SJSA1 (cell line): ENCODE measurements around the gene SH2D1B. TPM values are rescaled to one million over a fixed set of nuclear protein-coding genes. Genes with fewer than 3 reads are reported as not detected.

ENCODE experiments used
- DNase-seq, 2 experiments: peaks; one replicate each; pipeline ENCODE4 v3.0.0-alpha.2; 2015 to 2020; ENCODE audit warnings: low spot score in 2 of 2, low read depth in 1 of 2
- H3K27ac ChIP-seq: fragments of 250-450 bp; sonication (Bioruptor Pico); 2 replicates; pipeline ENCODE4 v1.5.1; 2020; ENCODE audit warnings: mild to moderate bottlenecking, moderate library complexity
- H3K27me3 ChIP-seq: fragments of 250-450 bp; sonication (Bioruptor Pico); replicated peaks from 2 replicates; pipeline ENCODE4 v1.5.1; 2020; ENCODE audit warnings: mild to moderate bottlenecking, moderate library complexity
- H3K36me3 ChIP-seq: fragments of 250-450 bp; sonication (Bioruptor Pico); 2 replicates; pipeline ENCODE4 v1.5.1; 2020; ENCODE audit warnings: mild to moderate bottlenecking
- H3K4me1 ChIP-seq: fragments of 250-450 bp; sonication (Bioruptor Pico); replicated peaks from 2 replicates; pipeline ENCODE4 v1.6.1; 2021; ENCODE audit warnings: mild to moderate bottlenecking
- H3K4me3 ChIP-seq: fragments of 250-450 bp; sonication (Bioruptor Pico); 2 replicates; pipeline ENCODE4 v1.5.1; 2020; ENCODE audit warnings: mild to moderate bottlenecking
- H3K9me3 ChIP-seq: fragments of 250-450 bp; sonication (Bioruptor Pico); replicated peaks from 2 replicates; pipeline ENCODE4 v1.5.1; 2020; ENCODE audit warnings: mild to moderate bottlenecking
- total RNA-seq: library from RNA; depleted of rRNA; stranded (reverse); fragments of >200 nt; shearing (Covaris generic); gene quantifications from 2 replicates; pipeline ENCODE4 v1.2.3, GENCODE V29; 2014

Gene SH2D1B
- total RNA-seq, 1 experiment from 2014 or later = not detected

DNA sequence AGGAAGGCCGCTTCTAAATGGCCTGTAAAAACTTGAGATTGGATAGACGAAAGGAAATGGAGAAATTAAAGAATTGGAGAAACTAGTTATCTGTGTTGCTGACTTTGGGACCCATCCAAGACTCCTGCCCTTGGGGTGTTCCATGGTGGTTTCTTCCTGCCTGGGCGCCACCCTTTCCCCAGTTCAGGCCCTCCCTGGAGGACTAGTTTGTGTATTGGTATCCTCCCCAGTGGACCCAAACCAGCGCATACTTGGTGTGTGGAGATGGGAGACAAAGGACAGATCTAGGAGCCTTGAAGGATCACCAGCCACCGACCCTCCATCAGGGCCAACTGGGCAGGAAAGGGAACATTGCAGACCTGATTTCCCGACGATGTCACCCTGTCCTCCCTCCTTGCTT lies 42.4 kb downstream of the SH2D1B start:
- no peak overlapping the region for H3K27ac ChIP-seq
- no peaks in the 10 kb centered on the region for H3K9me3 ChIP-seq
- H3K27me3 ChIP-seq = no peaks in the 10 kb centered on the region; the same call in 1 of the 2 replicates
- H3K4me1 ChIP-seq = peaks cover 15% of the 10 kb centered on the region
- no peaks in the 10 kb centered on the region for H3K36me3 ChIP-seq
- no peak for DNase-seq
- no peak overlapping the region for H3K4me3 ChIP-seq

DNA sequence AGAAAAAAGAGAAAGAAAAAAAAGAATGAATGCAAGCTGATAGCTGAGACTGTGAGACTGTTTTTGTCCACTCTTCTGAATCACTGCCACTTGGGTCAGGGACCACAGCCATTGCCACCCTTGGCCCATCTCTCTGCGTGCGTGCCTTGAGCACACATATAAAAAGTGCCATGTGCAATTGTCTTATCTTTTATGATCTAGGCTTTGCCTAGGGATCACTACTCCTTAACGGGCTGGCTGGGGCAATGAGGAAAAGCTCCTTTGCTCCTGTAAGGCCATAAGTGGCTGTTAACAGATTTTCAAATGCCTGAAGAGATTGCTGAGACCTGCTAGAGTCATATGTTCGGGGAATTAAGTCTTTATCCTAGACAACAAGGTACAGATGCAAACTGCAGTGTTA lies 43.5 kb downstream of the SH2D1B start:
- Histone ChIP-seq H3K27me3 (no peaks in the 10 kb centered on the region; the same call in 1 of the 2 replicates), H3K9me3 (no peaks in the 10 kb centered on the region), H3K27ac (no peak overlapping the region), H3K36me3 (no peaks in the 10 kb centered on the region), H3K4me1 (peaks cover 12% of the 10 kb centered on the region), H3K4me3 (no peak overlapping the region)
- no peak for DNase-seq

DNA sequence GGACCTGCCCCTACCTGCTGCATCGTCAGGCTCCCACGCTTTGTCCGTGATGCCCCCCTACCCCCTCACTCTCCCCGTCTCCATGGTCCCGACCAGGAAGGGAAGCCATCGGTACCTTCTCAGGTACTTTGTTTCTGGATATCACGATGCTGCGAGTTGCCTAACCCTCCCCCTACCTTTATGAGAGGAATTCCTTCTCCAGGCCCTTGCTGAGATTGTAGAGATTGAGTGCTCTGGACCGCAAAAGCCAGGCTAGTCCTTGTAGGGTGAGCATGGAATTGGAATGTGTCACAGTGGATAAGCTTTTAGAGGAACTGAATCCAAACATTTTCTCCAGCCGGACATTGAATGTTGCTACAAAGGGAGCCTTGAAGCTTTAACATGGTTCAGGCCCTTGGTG lies 44.2 kb downstream of the SH2D1B start:
- H3K27me3 ChIP-seq = no peaks in the 10 kb centered on the region; the same call in 1 of the 2 replicates
- no peaks in the 10 kb centered on the region for H3K36me3 ChIP-seq
- H3K27ac ChIP-seq = no peak overlapping the region
- no peak for DNase-seq
- no peaks in the 10 kb centered on the region for H3K9me3 ChIP-seq
- H3K4me3 ChIP-seq = no peak overlapping the region
- H3K4me1 ChIP-seq = peaks cover 12% of the 10 kb centered on the region

- Histone ChIP-seq H3K27ac (no peak overlapping the region), H3K36me3 (no peaks in the 10 kb centered on the region), H3K4me1 (peaks cover 12% of the 10 kb centered on the region), H3K9me3 (no peaks in the 10 kb centered on the region), H3K4me3 (no peak overlapping the region), H3K27me3 (no peaks in the 10 kb centered on the region; the same call in 1 of the 2 replicates)
- DNase-seq = no peak
These were observed 44.9 kb downstream of the SH2D1B start for GRCh38 chr1:162367073-162367472.

DNA sequence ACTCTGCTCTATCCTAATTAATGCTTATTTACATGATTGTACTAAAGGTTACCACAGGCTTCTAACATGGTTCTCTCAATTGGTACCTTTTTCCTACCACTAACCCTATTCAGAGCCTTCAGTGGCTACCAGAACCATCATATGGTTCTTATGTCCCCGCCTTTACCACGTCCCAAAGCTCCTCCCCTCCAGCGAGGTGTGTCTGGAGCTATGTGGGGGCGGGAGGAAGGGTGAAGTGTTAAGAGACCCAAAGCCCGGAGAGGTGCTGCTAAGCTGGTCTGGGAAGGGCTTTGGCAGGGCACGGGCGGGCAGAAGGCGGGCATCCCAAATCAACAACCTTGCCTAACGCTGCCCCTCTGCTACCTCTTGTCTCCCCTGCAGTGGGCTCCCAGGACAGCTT lies 45.3 kb downstream of the SH2D1B start:
- Histone ChIP-seq H3K27ac (no peak overlapping the region), H3K36me3 (no peaks in the 10 kb centered on the region), H3K4me3 (no peak overlapping the region), H3K4me1 (peaks cover 12% of the 10 kb centered on the region), H3K9me3 (no peaks in the 10 kb centered on the region), H3K27me3 (no peaks in the 10 kb centered on the region; the same call in 1 of the 2 replicates)
- no peak for DNase-seq

GRCh38 chr1:162366149-162366548 lies 45.8 kb downstream of the SH2D1B start:
- no peak overlapping the region for H3K27ac ChIP-seq
- no peak for DNase-seq
- H3K27me3 ChIP-seq = no peaks in the 10 kb centered on the region; the same call in 1 of the 2 replicates
- H3K9me3 ChIP-seq = no peaks in the 10 kb centered on the region
- H3K36me3 ChIP-seq = no peaks in the 10 kb centered on the region
- no peak overlapping the region for H3K4me3 ChIP-seq
- H3K4me1 ChIP-seq = peaks cover 12% of the 10 kb centered on the region

DNA sequence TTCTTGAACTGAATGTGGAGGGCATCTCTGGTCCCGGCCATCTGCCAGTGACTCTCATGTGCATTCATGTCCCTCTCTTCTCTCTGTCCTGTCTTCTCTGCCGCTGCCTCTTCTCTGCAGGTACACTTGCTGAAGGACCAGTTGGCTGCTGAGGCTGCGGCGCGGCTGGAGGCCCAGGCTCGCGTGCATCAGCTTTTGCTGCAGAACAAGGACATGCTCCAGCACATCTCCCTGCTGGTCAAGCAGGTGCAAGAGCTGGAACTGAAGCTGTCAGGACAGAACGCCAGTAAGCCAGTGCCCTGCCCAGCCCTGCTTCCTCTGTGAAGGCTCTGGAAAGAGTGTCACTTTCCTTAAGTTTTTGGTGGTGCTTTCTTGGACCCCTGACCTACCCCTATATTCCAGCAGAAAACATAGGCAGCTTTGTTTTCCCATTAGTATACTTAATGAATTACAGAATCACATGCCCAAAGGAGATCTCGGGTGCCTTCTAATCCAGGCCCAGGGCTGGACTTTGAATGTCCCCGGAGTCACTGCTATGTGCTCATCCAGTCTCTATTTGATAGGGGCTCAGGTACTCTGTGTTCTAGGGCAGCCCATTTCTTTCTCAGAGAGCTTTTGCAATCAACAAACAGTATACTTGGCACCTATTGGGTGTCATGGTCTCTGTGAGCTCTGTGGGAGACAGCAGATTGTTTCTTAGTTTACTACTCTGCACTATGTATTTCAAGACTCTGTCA lies 46.5 kb downstream of the SH2D1B start:
- H3K27me3 ChIP-seq = no peaks in the 10 kb centered on the region; the same call in 1 of the 2 replicates
- no peak for DNase-seq

DNA sequence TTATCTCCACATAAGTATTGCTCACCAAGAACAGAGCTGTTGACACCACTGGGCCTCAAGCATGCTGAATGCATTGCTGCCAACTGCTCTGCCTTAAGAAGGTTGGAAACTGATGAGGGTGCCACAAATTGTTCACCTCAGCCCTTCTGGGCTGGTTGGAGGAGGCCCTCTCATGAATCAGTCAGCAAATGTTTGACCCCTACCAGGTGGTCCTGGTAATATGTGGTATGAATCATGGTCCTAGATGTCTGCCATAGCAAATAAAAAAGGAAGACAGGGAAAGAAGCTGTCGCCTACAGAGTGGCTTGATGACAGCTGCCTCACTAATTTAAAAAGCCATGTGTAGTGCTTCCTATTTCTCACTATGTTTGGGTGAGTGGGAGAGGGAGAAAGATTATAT lies 47.4 kb downstream of the SH2D1B start:
- Histone ChIP-seq H3K27me3 (no peaks in the 10 kb centered on the region; the same call in 1 of the 2 replicates), H3K27ac (no peak overlapping the region), H3K4me3 (no peak overlapping the region), H3K9me3 (no peaks in the 10 kb centered on the region), H3K4me1 (peaks cover 12% of the 10 kb centered on the region), H3K36me3 (no peaks in the 10 kb centered on the region)
- DNase-seq = peak in 1 of 2 experiments; percentile 25

More for the DNA sequence above, 46.5 kb downstream of the SH2D1B start:
- H3K9me3 ChIP-seq = no peaks in the 10 kb centered on the region
- no peak overlapping the region for H3K27ac ChIP-seq
- no peak overlapping the region for H3K4me3 ChIP-seq
- H3K36me3 ChIP-seq = no peaks in the 10 kb centered on the region
- peaks cover 12% of the 10 kb centered on the region for H3K4me1 ChIP-seq

DNA sequence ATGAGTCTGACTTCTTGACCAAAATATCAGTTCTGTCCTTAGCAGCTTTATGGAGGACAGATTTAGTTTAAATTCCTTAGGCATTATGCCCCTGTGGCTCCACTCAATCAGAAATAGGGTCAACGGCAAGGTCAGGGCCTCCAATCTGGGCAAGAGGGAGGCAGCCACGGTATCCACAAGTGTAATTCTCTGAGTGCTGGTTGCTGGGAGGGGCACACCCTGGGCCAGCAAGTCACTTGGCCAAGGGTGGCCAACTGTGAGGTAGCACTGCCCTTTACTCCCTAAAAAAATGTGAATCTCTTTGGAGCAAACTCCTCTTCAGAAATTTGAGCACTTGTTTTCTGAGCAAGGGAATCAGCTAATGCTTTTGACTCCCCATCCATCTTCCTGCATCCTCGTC lies 48.1 kb downstream of the SH2D1B start:
- Histone ChIP-seq H3K27me3 (no peaks in the 10 kb centered on the region; the same call in 1 of the 2 replicates), H3K4me1 (peaks cover 12% of the 10 kb centered on the region), H3K27ac (no peak overlapping the region), H3K36me3 (no peaks in the 10 kb centered on the region), H3K4me3 (no peak overlapping the region), H3K9me3 (no peaks in the 10 kb centered on the region)
- DNase-seq = no peak

DNA sequence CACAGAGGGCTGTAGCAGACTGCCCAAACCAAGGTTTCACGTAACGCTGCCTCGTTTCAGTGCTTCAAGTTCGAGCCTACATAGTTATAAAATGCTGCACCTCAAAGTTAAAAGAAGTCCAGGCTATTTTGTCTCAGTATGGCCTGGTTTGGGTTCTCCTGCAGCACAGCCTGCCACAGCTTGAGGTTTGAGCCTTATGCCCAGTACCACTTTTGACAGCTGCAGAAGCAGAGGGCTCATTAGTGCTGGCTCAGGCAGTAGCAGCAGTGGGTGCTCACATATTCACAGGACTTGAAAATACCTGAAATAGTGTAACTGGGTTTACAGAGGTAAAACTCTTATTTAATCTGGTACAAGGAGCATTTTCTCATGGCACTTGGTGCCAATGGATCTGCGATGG lies 50.6 kb downstream of the SH2D1B start:
- no peak overlapping the region for H3K4me3 ChIP-seq
- peaks cover 12% of the 10 kb centered on the region for H3K4me1 ChIP-seq
- H3K27me3 ChIP-seq = no peaks in the 10 kb centered on the region
- H3K36me3 ChIP-seq = no peaks in the 10 kb centered on the region
- H3K9me3 ChIP-seq = no peaks in the 10 kb centered on the region
- no peak overlapping the region for H3K27ac ChIP-seq
- no peak for DNase-seq

DNA sequence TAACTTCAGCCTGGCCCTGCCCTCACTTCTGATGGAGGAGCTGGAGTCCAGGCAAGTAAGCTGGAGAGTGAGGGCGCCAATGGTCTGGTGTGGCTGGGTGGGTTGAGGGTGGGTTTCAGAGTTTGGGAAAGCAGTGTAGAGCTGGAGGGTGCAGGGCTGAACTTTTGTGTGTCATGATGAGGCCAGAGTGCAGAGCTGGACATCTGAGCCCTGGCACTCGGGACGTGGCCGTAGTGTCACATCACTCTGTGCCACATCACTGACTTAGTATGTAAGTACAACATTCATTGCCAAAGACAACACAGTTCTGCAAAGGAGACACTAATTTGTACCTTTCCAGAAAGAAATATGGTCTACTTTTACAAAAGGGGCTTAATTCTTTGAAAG lies 51.1 kb downstream of the SH2D1B start:
- Histone ChIP-seq H3K4me1 (peaks cover 12% of the 10 kb centered on the region), H3K36me3 (no peaks in the 10 kb centered on the region), H3K4me3 (no peak overlapping the region), H3K9me3 (no peaks in the 10 kb centered on the region), H3K27me3 (no peaks in the 10 kb centered on the region), H3K27ac (no peak overlapping the region)
- DNase-seq = no peak

DNA sequence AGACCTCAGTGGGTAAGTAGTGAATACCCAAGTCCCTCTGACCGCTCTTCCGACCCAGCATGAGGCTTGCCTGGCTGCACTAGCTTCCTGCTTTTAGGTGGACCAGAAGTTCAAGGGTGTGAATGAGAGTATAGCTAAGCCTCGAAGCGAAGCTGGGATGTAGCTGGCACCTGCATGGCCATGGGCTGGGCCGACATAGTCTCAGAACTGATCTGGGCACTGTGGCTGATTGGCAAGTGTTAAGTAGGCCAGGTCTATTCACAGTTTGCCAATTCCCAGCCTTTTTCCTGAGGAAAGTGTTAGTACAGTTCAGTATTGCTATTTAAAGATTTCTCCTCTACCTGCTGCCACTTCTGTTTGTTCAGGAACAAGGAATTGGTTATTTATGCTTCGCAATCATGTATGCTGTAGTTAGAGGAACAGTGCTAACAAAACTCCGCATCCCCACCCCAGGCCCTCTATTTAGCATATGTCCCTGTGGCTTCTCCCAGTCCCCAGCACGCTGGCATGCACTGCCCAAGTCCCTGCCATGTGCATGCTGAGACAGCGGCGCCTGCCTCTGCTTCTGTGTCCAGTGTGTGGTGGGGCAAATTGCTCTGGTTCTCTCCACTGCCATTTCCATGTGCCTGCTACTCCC lies 51.6 kb downstream of the SH2D1B start:
- Histone ChIP-seq H3K27me3 (no peaks in the 10 kb centered on the region), H3K27ac (no peak overlapping the region), H3K4me1 (peaks cover 12% of the 10 kb centered on the region), H3K36me3 (no peaks in the 10 kb centered on the region), H3K4me3 (no peak overlapping the region), H3K9me3 (no peaks in the 10 kb centered on the region)
- no peak for DNase-seq

- Histone ChIP-seq H3K9me3 (no peaks in the 10 kb centered on the region), H3K27ac (no peak overlapping the region), H3K27me3 (no peaks in the 10 kb centered on the region), H3K4me1 (peaks cover 6% of the 10 kb centered on the region), H3K4me3 (no peak overlapping the region), H3K36me3 (no peaks in the 10 kb centered on the region)
- DNase-seq = no peak
These were observed 52.3 kb downstream of the SH2D1B start for GRCh38 chr1:162359523-162360236.

GRCh38 chr1:162358928-162359327 lies 53.0 kb downstream of the SH2D1B start:
- Histone ChIP-seq H3K4me1 (no peaks in the 10 kb centered on the region; the same call in 1 of the 2 replicates), H3K27me3 (no peaks in the 10 kb centered on the region), H3K9me3 (no peaks in the 10 kb centered on the region), H3K4me3 (no peak overlapping the region), H3K36me3 (no peaks in the 10 kb centered on the region), H3K27ac (no peak overlapping the region)
- DNase-seq = no peak
